Activated T-helper 1 cell treated with anti-CD3 and anti-CD28 coated beads, Interleukin-2, amount 50 U/mL, for 16 hours (primary cell): ENCODE results near the gene PTGES.
"Not testable (repeated sequence)": the region's sequence is repeated elsewhere in the genome, so short reads cannot be mapped to it uniquely, and the experiment has no call there.

Experiments
- DNase-seq, 2 donors: peaks; one replicate each; pipeline ENCODE4 v3.0.0-alpha.2; 2020; ENCODE audit warnings: low read depth in 1 of 2, low spot score in 1 of 2

The PTGES gene

GRCh38 chr9:129752900-129753729 lies at the start of gene PTGES:
Gene PTGES, minus strand, starts transcription at chr9:129753042. Its CDS starts 30 bp downstream, at chr9:129753012.
- DNase-seq: peak in 1 of 2 donors; percentile 19

- DNase-seq: no peak
Measured at GRCh38 chr9:129801504-129801903, 48.7 kb upstream of the PTGES start.

GRCh38 chr9:129798973-129799372 lies 46.1 kb upstream of the PTGES start:
- no peak for DNase-seq

GRCh38 chr9:129796029-129796428 lies 43.2 kb upstream of the PTGES start:
- DNase-seq: not testable (repeated sequence)

- DNase-seq: no peak
Measured at GRCh38 chr9:129794549-129794948, 41.7 kb upstream of the PTGES start.

GRCh38 chr9:129786481-129786880 lies 33.6 kb upstream of the PTGES start:
- no peak for DNase-seq

GRCh38 chr9:129785866-129786265 lies 33.0 kb upstream of the PTGES start:
- no peak for DNase-seq

GRCh38 chr9:129784970-129785369 lies 32.1 kb upstream of the PTGES start:
- DNase-seq: not testable (repeated sequence)

GRCh38 chr9:129783516-129784361 lies 30.9 kb upstream of the PTGES start:
- DNase-seq: peak; percentile 38 to 51

GRCh38 chr9:129781981-129782380 lies 29.1 kb upstream of the PTGES start:
- DNase-seq: no peak

GRCh38 chr9:129781131-129781530 lies 28.3 kb upstream of the PTGES start:
- DNase-seq: no peak

GRCh38 chr9:129779560-129780190 lies 26.8 kb upstream of the PTGES start:
- DNase-seq: no peak

GRCh38 chr9:129778469-129778868 lies 25.6 kb upstream of the PTGES start:
- no peak for DNase-seq

GRCh38 chr9:129777769-129778130 lies 24.9 kb upstream of the PTGES start:
- DNase-seq: no peak

GRCh38 chr9:129776938-129777768 lies 24.3 kb upstream of the PTGES start:
- DNase-seq: no peak

GRCh38 chr9:129776566-129776937 lies 23.7 kb upstream of the PTGES start:
- no peak for DNase-seq

GRCh38 chr9:129776096-129776495 lies 23.3 kb upstream of the PTGES start:
- DNase-seq: not testable (repeated sequence)

GRCh38 chr9:129775448-129775798 lies 22.6 kb upstream of the PTGES start:
- DNase-seq: no peak

- no peak for DNase-seq
Measured at GRCh38 chr9:129774791-129775447, 22.1 kb upstream of the PTGES start.

GRCh38 chr9:129773262-129774048 lies 20.6 kb upstream of the PTGES start:
- no peak for DNase-seq
